Lower leg skin (tissue), 3 donors: Measurements from ENCODE around the gene LILRB4.

Source experiments
- POLR2A ChIP-seq, 2 donors: fragments of 450-650 bp; IDR thresholded peaks; one replicate each; pipeline ENCODE4 v1.6.1; 2016 to 2017; ENCODE audit warnings: antibody characterized with exemption in 2 of 2, mild to moderate bottlenecking in 1 of 2, moderate library complexity in 1 of 2
- TF ChIP-seq, protein P1 (sequence below), 3 donors: fragments of 450-650 bp; IDR thresholded peaks; one replicate each; pipeline ENCODE4 v1.5.1; 2016; ENCODE audit warnings: antibody characterized with exemption in 3 of 3, mild to moderate bottlenecking in 3 of 3, moderate library complexity in 2 of 3

DNA sequence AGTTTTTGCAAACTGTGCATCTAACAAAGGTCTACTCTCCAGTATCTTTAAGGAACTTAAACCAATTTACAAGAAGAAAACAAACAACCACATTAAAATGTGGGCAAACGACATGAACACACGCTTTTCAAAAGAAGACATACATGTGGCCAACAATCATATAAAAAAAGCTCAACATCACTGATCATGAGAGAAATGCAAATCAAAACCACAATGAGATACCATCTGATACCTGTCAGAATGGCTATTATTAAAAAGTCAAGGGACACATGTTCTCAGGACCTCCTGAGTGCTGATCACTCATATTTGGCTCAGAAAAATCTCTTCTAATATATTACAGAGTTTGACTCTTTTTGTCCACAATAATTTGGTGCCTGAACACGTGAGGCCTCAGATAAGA lies 46.7 kb upstream of the LILRB4 start:
- TF ChIP-seq POLR2A (IDR thresholded peaks at IDR 0.05): no peak
- TF ChIP-seq, protein P1, sequence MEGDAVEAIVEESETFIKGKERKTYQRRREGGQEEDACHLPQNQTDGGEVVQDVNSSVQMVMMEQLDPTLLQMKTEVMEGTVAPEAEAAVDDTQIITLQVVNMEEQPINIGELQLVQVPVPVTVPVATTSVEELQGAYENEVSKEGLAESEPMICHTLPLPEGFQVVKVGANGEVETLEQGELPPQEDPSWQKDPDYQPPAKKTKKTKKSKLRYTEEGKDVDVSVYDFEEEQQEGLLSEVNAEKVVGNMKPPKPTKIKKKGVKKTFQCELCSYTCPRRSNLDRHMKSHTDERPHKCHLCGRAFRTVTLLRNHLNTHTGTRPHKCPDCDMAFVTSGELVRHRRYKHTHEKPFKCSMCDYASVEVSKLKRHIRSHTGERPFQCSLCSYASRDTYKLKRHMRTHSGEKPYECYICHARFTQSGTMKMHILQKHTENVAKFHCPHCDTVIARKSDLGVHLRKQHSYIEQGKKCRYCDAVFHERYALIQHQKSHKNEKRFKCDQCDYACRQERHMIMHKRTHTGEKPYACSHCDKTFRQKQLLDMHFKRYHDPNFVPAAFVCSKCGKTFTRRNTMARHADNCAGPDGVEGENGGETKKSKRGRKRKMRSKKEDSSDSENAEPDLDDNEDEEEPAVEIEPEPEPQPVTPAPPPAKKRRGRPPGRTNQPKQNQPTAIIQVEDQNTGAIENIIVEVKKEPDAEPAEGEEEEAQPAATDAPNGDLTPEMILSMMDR (IDR thresholded peaks at IDR 0.05): no peak
